SK-N-SH (cell line): ENCODE results near the gene CDK5RAP2. TPM values are rescaled to one million over a fixed set of nuclear protein-coding genes. Genes with fewer than 3 reads are reported as not detected.

Experiments used
- CTCF ChIA-PET: fragments of 300-600, 350-600 bp; formaldehyde crosslinking; extraction: SDS; loops from one replicate; lab custom pipeline; 2021; lab: Yijun Ruan, JAX
- POLR2A ChIA-PET: fragments of 350-600 bp; sonication (Branson Sonifier 250); formaldehyde crosslinking; extraction: SDS; loops from one replicate; lab custom pipeline; 2020; ENCODE audit warnings: antibody characterized with exemption, inconsistent platforms; lab: Yijun Ruan, JAX
- DNase-seq: peaks from one replicate; pipeline ENCODE4 v3.0.0; 2012
- H2AFZ ChIP-seq: fragments of 200-600 bp; sonication (generic); 2 replicates; pipeline ENCODE4 v1.8.1; 2016; ENCODE audit warnings: antibody characterized with exemption, mild to moderate bottlenecking, low read depth
- H3F3A ChIP-seq: fragments of 200-600 bp; sonication (generic); replicated peaks from 2 replicates; pipeline ENCODE3; 2016; ENCODE audit warnings: antibody characterized with exemption, mild to moderate bottlenecking; ENCODE audit not compliant: insufficient read depth
- H3K27ac ChIP-seq, 2 experiments: fragments of 200-500 bp in 1 of 2; fragments of 200-600 bp in 1 of 2; sonication (Bioruptor generic) in 1 of 2; sonication (generic), shearing (Covaris generic) in 1 of 2; 2 replicates each; pipeline versions ENCODE4 v1.5.1 to v1.6.1; 2014 to 2016; ENCODE audit warnings: low read depth in 2 of 2, inconsistent platforms in 1 of 2, low read length in 1 of 2, mild to moderate bottlenecking in 1 of 2, mixed read lengths in 1 of 2
- H3K27me3 ChIP-seq: fragments of 200-600 bp; sonication (generic), shearing (Covaris generic); 2 replicates; pipeline ENCODE4 v1.6.1; 2016; ENCODE audit warnings: mixed run types; ENCODE audit not compliant: insufficient read depth
- H3K36me3 ChIP-seq, 2 experiments: fragments of 200-500 bp in 1 of 2; fragments of 200-600 bp in 1 of 2; sonication (Bioruptor generic) in 1 of 2; sonication (generic) in 1 of 2; replicated peaks in 1 of 2; 2 replicates each; pipeline versions ENCODE3 to v1.5.1; 2014 to 2016; ENCODE audit warnings: low read length in 1 of 2, mild to moderate bottlenecking in 1 of 2; ENCODE audit not compliant: insufficient read depth in 2 of 2, control insufficient read depth in 1 of 2
- H3K4me1 ChIP-seq, 2 experiments: fragments of 200-500 bp in 1 of 2; fragments of 200-600 bp in 1 of 2; sonication (Bioruptor generic) in 1 of 2; sonication (generic), shearing (Covaris generic) in 1 of 2; 2 replicates each; pipeline versions ENCODE4 v1.5.1 to v1.6.1; 2014 to 2016; ENCODE audit warnings: low read depth in 1 of 2, low read length in 1 of 2, mixed run types in 1 of 2; ENCODE audit not compliant: insufficient read depth in 2 of 2, control insufficient read depth in 1 of 2
- H3K4me2 ChIP-seq: fragments of 200-600 bp; sonication (generic), shearing (Covaris generic); 2 replicates; pipeline ENCODE4 v1.6.1; 2017; ENCODE audit warnings: mixed run types
- H3K4me3 ChIP-seq, 2 experiments: fragments of 200-500 bp in 1 of 2; fragments of 200-600 bp in 1 of 2; sonication (Bioruptor generic) in 1 of 2; sonication (generic), shearing (Covaris generic) in 1 of 2; 2 replicates each; pipeline versions ENCODE4 v1.5.1 to v1.8.1; 2014 to 2016; ENCODE audit warnings: low read depth in 2 of 2, inconsistent platforms in 1 of 2, low read length in 1 of 2, mild to moderate bottlenecking in 1 of 2, mixed read lengths in 1 of 2, moderate library complexity in 1 of 2
- H3K79me2 ChIP-seq: fragments of 200-600 bp; sonication (generic); 2 replicates; pipeline ENCODE4 v1.8.1; 2017; ENCODE audit warnings: mild to moderate bottlenecking; ENCODE audit not compliant: insufficient read depth
- H3K9ac ChIP-seq: fragments of 200-600 bp; sonication (generic); 2 replicates; pipeline ENCODE4 v1.6.1; 2017; ENCODE audit warnings: mixed run types
- H3K9me2 ChIP-seq: fragments of 200-600 bp; sonication (generic); 2 replicates; pipeline ENCODE4 v1.6.1; 2017; ENCODE audit warnings: mixed run types
- H3K9me3 ChIP-seq: fragments of 200-600 bp; sonication (generic); 2 replicates; pipeline ENCODE4 v1.6.1; 2017; ENCODE audit warnings: mixed run types, mild to moderate bottlenecking, moderate library complexity
- H4K20me1 ChIP-seq: fragments of 200-600 bp; sonication (generic); 2 replicates; pipeline ENCODE4 v1.6.1; 2017; ENCODE audit warnings: mild to moderate bottlenecking, mixed run types; ENCODE audit not compliant: insufficient read depth
- CHD2 ChIP-seq: fragments of 150-350 bp; IDR thresholded peaks from 2 replicates; pipeline ENCODE4 v1.6.1; 2018; ENCODE audit warnings: low read length; ENCODE audit not compliant: partially characterized antibody
- ELF1 ChIP-seq: IDR thresholded peaks from 2 replicates; pipeline ENCODE4 v1.4.0; 2012
- EZH2phosphoT487 ChIP-seq: fragments of 200-600 bp; sonication (generic); IDR thresholded peaks from 2 replicates; pipeline ENCODE4 v1.6.1; 2017; ENCODE audit warnings: low read depth, mixed run types, mild to moderate bottlenecking, antibody characterized with exemption, moderate library complexity, borderline replicate concordance
- FOXM1 ChIP-seq: IDR thresholded peaks from 2 replicates; pipeline ENCODE4 v1.4.0; 2012; ENCODE audit warnings: low read depth, mild to moderate bottlenecking
- GABPA ChIP-seq: IDR thresholded peaks from 2 replicates; pipeline ENCODE4 v1.4.0; 2012; ENCODE audit warnings: low read depth, mild to moderate bottlenecking
- JUND ChIP-seq: IDR thresholded peaks from 2 replicates; pipeline ENCODE4 v1.4.0; 2012
- MXI1 ChIP-seq: IDR thresholded peaks from 2 replicates; pipeline ENCODE4 v1.6.1; 2012; ENCODE audit warnings: mild to moderate bottlenecking, low read depth, low read length, improper control_type of control experiment
- NRF1 ChIP-seq: IDR thresholded peaks from 2 replicates; pipeline ENCODE4 v1.6.1; 2012; ENCODE audit warnings: low read depth, mild to moderate bottlenecking, low read length
- POLR2AphosphoS5 ChIP-seq: IDR thresholded peaks from 2 replicates; pipeline ENCODE4 v1.6.1; 2012; ENCODE audit warnings: low read depth, low read length
- RAD21 ChIP-seq: IDR thresholded peaks from 2 replicates; pipeline ENCODE4 v1.6.1; 2012; ENCODE audit warnings: mild to moderate bottlenecking, low read length
- REST ChIP-seq: IDR thresholded peaks from 2 replicates; pipeline ENCODE4 v1.6.1; 2012; ENCODE audit warnings: mild to moderate bottlenecking, low read depth, low read length, moderate library complexity
- RXRA ChIP-seq: IDR thresholded peaks from 2 replicates; pipeline ENCODE4 v1.4.0; 2012; ENCODE audit warnings: low read depth, mild to moderate bottlenecking, borderline replicate concordance
- SMC3 ChIP-seq: IDR thresholded peaks from 2 replicates; pipeline ENCODE4 v1.6.1; 2012; ENCODE audit warnings: low read depth, low read length, improper control_type of control experiment
- TCF12 ChIP-seq: IDR thresholded peaks from 2 replicates; pipeline ENCODE4 v1.4.0; 2012
- TEAD4 ChIP-seq: IDR thresholded peaks from 2 replicates; pipeline ENCODE4 v1.4.0; 2012; ENCODE audit warnings: mild to moderate bottlenecking, borderline replicate concordance; ENCODE audit not compliant: insufficient read depth
- USF1 ChIP-seq: IDR thresholded peaks from 2 replicates; pipeline ENCODE4 v1.4.0; 2012; ENCODE audit warnings: low read depth, borderline replicate concordance
- USF2 ChIP-seq: fragments of 150-350 bp; IDR thresholded peaks from 2 replicates; pipeline ENCODE4 v1.6.1; 2017; ENCODE audit warnings: antibody characterized with exemption, low read length, low read depth, borderline replicate concordance
- YY1 ChIP-seq: IDR thresholded peaks from 2 replicates; pipeline ENCODE4 v1.4.0; 2012; ENCODE audit warnings: low read depth, mild to moderate bottlenecking
- WGBS: methylation state at CpG from one replicate; pipeline ENCODE4 v1.1.6; 2017; ENCODE audit warnings: low lambda C conversion rate; 5-methylcytosine and 5-hydroxymethylcytosine counted together
- polyA plus RNA-seq, 3 experiments: library from polyadenylated mRNA; depleted of rRNA; stranded (reverse); fragments of >200 nt; gene quantifications; 2 replicates each; pipeline ENCODE4 v1.2.3, GENCODE V29; 2012

Gene CDK5RAP2
- polyA plus RNA-seq, 1 of the 3 experiments (the other 2 are of a cell fraction), result 20.7 TPM

GRCh38 chr9:120528829-120529228 lies 51.1 kb downstream of the CDK5RAP2 start:
- Histone ChIP-seq H3K27me3 (no peaks in the 10 kb centered on the region), H3K9ac (no peak overlapping the region), H3K27ac (no peak overlapping the region), H3K36me3 (peaks cover 37 to 59% of the 10 kb centered on the region in 2 experiments), H3K9me3 (no peaks in the 10 kb centered on the region), H3K79me2 (no peaks in the 10 kb centered on the region), H3K4me2 (no peak overlapping the region), H3K4me1 (no peaks in the 10 kb centered on the region; a peak in 1 of 4 replicates), H2AFZ (no peak overlapping the region), H3K9me2 (no peaks in the 10 kb centered on the region), H3K4me3 (no peak overlapping the region), H4K20me1 (no peaks in the 10 kb centered on the region), H3F3A (no peaks in the 10 kb centered on the region)
- 92% methylated on average over 7 of the region's 7 CpGs for WGBS
- ChIA-PET POLR2A (no interaction called here), CTCF (interaction anchor here (0.7 to 3.2 kb wide), 4 partner anchors 10 to 78 kb away, joined by 3 to 13 read pairs (median 4); no protein-coding TSS in a partner anchor)
- TF ChIP-seq EZH2phosphoT487 (no peak), FOXM1 (no peak), NRF1 (no peak), YY1 (no peak), SMC3 (no peak), JUND (no peak), POLR2AphosphoS5 (no peak), USF1 (no peak), RAD21 (no peak), RXRA (no peak), MXI1 (no peak), USF2 (no peak), REST (no peak), CHD2 (no peak), GABPA (no peak), TCF12 (no peak), ELF1 (no peak), TEAD4 (no peak)
- DNase-seq, result no peak
